NCI-H69 (cell line): ENCODE data around the gene ACAD8.
A peak's percentile ranks its signal among the peaks of the same experiment; 100 is the strongest.

Experiments
- DNase-seq: peaks from one replicate; lab custom pipeline; 2025; lab: John Stamatoyannopoulos, UW

The ACAD8 gene

GRCh38 chr11:134290646-134291045 lies 37.3 kb downstream of the ACAD8 start:
- no peak for DNase-seq

DNA sequence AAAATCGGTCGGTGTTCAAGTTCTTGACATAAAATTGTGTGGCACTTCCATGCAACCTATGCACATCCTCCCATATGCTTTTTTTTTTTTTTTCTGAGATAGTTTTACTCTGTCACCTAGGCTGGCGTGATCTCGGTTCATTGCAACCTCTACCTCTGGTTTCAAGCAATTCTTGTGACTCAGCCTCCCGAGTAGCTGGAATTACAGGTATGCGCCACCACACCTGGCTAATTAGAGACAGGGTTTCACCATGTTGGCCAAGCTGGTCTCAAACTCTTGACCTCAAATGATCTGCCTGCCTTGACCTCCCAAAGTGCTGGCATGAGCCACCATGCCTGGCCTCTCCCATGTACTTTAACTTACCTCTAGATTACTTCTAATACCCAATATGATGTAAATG lies 37.8 kb downstream of the ACAD8 start:
- DNase-seq: no peak

- no peak for DNase-seq
Observed at GRCh38 chr11:134292661-134293060, 39.3 kb downstream of the ACAD8 start.

GRCh38 chr11:134293119-134294113 lies 40.0 kb downstream of the ACAD8 start:
- no peak for DNase-seq

GRCh38 chr11:134294664-134295063 lies 41.3 kb downstream of the ACAD8 start:
- DNase-seq: no peak

DNA sequence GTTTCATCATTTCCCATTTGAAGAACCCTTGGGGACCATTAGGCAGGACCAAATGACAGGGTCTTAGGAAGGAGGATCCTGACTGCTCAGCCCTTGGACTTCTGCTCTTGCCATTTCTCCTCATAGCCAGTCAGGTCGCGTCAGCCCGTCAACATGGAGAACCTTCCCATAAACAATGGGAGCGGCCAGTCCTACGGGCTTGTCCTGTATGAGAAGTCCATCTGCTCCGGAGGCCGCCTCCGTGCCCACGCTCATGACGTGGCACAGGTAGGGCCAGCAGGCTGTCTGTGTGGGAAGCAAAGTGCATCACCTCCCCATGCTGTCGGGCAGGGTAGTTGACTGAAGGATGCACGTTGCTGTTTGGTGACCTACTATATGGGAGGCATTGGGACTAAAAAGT lies 58.9 kb downstream of the ACAD8 start:
- no peak for DNase-seq

DNA sequence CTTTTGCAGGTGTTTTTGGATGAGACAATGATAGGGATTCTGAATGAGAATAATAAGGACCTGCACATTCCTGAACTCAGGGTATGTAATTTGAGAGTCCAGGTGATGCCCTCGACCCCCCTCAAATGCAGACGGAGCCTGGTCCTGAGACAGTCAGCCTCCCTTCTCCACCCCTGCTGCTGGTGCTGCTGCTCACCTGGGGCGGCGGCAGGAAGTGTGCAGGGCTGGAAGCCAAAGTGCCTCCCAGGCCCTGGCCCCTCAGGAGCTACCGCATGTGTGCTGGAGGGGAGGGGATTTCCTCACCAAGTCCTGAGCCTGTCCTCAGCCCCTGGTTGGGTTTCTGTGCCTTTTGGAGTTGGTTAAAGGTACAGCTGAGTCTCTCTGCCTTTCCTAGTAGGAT lies 59.4 kb downstream of the ACAD8 start:
- peak; percentile 28 for DNase-seq

DNA sequence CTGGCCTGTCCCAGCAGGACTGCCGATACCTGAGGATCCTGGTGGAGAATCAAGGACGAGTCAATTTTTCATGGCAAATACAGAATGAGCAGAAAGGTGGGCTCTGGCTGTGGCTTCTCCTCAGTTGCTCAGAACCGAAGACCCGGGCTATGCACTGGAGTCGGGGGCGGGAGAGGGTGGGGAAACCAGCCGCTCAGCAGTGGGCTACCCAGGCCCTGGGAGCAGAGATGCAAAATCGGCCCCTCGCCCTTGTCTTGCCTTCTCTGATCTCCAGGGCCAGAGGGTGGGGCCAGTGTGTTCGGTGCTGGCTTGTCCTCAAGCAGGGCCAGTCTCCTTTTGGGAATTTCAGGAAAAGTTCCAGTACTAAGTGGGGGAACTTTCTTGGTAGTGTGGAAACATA lies 60.0 kb downstream of the ACAD8 start:
- DNase-seq: no peak

DNA sequence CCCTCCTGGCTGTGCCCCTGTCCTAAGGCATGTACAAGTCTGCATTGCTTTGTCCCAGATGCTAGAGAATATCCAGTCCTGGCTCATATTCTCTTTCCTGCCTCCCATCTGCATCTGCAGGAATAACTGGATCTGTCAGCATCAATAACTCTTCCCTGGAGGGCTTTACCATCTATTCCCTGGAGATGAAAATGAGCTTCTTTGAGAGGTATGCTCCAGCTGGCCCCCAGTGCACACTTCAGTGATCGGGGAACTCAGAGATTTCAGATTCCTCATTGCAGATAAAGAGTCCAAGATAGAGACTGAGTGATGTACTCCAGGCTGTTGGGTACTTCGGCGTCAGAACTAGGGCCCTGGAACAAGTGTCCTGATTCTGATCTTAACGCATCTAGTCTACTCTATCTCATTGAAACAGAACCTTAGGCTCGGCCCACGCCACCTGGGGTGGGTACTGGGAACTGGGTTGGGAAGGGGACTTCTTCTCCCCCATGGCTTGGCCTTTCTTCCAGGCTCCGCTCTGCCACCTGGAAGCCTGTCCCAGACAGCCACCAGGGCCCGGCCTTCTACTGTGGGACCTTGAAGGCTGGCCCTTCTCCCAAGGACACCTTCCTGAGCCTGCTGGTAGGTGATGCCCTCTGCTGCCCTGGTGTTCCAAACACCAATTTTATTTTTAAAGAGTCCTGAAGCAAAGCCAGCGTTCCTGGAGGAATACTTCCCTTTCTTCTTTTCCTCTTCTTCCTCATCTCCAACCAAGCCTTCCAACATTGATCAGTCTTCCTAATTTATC lies 60.6 kb downstream of the ACAD8 start:
- peak; percentile 7 for DNase-seq
